Activated CD4-positive, alpha-beta T cell treated with anti-CD3 and anti-CD28 coated beads, Interleukin-2, amount 10 ng/mL, durations not matched to agents 7 days and 5 days (primary cell): ENCODE results near the gene PDAP1. TPM values are rescaled to one million over a fixed set of nuclear protein-coding genes. Genes with fewer than 3 reads are reported as not detected.

Experiments
- CTCF ChIA-PET: fragments of 350-600 bp; sonication (Branson Sonifier 250); formaldehyde crosslinking; loops from one replicate; lab custom pipeline; 2021; ENCODE audit warnings: antibody characterized with exemption; lab: Charles Lee
- POLR2A ChIA-PET: fragments of 350-600 bp; sonication (Branson Sonifier 250); formaldehyde crosslinking; loops from one replicate; lab custom pipeline; 2021; ENCODE audit warnings: antibody characterized with exemption; lab: Charles Lee
- DNase-seq: peaks from one replicate; pipeline ENCODE4 v3.0.0-alpha.2; 2020
- H3K27ac Mint-ChIP-seq: one replicate; pipeline ENCODE4 v1.8.0; 2021; ENCODE audit warnings: mild to moderate bottlenecking, moderate library complexity, mixed read lengths
- H3K27me3 Mint-ChIP-seq: one replicate; pipeline ENCODE4 v1.8.0; 2021; ENCODE audit warnings: mixed read lengths
- H3K36me3 Mint-ChIP-seq: one replicate; pipeline ENCODE4 v1.8.0; 2021; ENCODE audit warnings: low read depth, mixed read lengths
- H3K4me1 Mint-ChIP-seq: one replicate; pipeline ENCODE4 v1.8.0; 2021; ENCODE audit warnings: mixed read lengths
- H3K4me3 Mint-ChIP-seq: one replicate; pipeline ENCODE4 v1.8.0; 2021; ENCODE audit warnings: mild to moderate bottlenecking, moderate library complexity, mixed read lengths
- H3K9me3 Mint-ChIP-seq: one replicate; pipeline ENCODE4 v1.8.0; 2021; ENCODE audit warnings: mixed read lengths
- total RNA-seq, 2 experiments: library from RNA; stranded (reverse); gene quantifications; one replicate each; pipeline ENCODE4 v1.2.3, GENCODE V29; 2021

The PDAP1 gene
- total RNA-seq: 10 to 100 TPM; 81.4 to 81.9 TPM

- no peaks in the 10 kb centered on the region for H3K27me3 Mint-ChIP-seq
- DNase-seq: peak; percentile 94
- peak within 1 kb of the TSS; percentile 94 for H3K4me3 Mint-ChIP-seq
- peaks cover 50% of the 10 kb centered on the region for H3K4me1 Mint-ChIP-seq
- no peaks in the 10 kb centered on the region for H3K9me3 Mint-ChIP-seq
- peaks cover 41% of the 10 kb centered on the region for H3K36me3 Mint-ChIP-seq
- ChIA-PET CTCF (interaction anchor here (0.6 to 4.0 kb wide), 8 partner anchors 11 to 586 kb away, joined by 3 to 18 read pairs (median 3); no protein-coding TSS in a partner anchor), POLR2A (interaction anchor here (1.0 kb wide), 1 partner anchor 28 kb away, joined by 4 read pairs; no protein-coding TSS in a partner anchor)
- H3K27ac Mint-ChIP-seq: peak within 1 kb of the TSS; percentile 92
Measured at GRCh38 chr7:99408379-99409191, at the start of gene PDAP1, which contains the start of gene BUD31. TSS of gene PDAP1 (minus strand) at chr7:99408597. CDS start at chr7:99408548, 49 bp downstream. TSS of gene BUD31 (plus strand) at chr7:99408969. CDS start at chr7:99411093, 2,124 bp downstream.

DNA sequence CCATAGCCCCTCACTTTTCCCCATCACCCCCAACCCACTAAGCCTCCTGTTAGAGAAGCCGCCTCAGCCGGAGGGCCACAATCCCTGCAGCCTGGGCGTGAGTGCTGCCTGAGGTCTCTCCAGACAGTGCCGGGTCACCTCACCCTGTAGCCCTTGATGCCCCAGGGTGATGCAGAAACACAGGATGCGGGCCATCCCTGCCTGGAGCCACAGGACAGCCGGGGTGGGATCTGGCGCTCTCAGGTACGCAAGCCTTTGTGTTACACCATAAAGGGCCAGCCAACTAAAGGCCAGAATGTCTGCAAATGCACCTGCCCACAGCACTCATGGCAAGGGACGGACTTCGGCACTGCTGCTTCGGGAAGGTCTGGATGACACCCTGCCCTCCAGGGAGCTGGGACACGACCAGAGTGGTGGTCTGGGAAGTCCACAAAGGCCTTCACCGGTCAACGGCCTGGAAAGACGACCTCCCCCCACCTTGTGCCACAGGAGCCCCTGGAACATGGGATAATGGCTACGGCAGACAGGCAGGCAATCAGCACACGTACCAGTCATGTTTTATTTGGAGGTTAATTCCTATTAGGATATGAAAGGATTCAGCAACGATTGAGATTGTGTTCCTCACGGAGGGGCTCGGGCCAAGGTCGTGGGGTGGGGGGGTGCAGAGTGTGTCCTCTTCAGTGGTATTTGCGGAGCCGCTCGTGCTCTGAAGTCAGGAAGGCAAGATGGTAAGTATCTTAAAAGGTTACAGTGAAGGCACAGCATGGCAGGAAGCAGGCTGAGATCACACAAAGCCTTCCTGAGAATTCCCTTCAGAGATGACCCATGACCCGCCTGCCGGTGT is 49.5 kb upstream of the PDAP1 start:
- no peaks in the 10 kb centered on the region for H3K27me3 Mint-ChIP-seq
- CTCF ChIA-PET: interaction anchor here (0.9 to 2.2 kb wide), 2 partner anchors 8 to 181 kb away, joined by 3 to 8 read pairs; partner anchors contain the start of gene ATP5MF
- H3K36me3 Mint-ChIP-seq: peaks cover 40% of the 10 kb centered on the region
- POLR2A ChIA-PET: interaction anchor here (0.6 kb wide), 1 partner anchor 40 kb away, joined by 3 read pairs; no protein-coding TSS in a partner anchor
- H3K27ac Mint-ChIP-seq: no peak overlapping the region
- peaks cover 10% of the 10 kb centered on the region for H3K4me1 Mint-ChIP-seq
- H3K9me3 Mint-ChIP-seq: no peaks in the 10 kb centered on the region
- DNase-seq: no peak
- no peak overlapping the region for H3K4me3 Mint-ChIP-seq

DNA sequence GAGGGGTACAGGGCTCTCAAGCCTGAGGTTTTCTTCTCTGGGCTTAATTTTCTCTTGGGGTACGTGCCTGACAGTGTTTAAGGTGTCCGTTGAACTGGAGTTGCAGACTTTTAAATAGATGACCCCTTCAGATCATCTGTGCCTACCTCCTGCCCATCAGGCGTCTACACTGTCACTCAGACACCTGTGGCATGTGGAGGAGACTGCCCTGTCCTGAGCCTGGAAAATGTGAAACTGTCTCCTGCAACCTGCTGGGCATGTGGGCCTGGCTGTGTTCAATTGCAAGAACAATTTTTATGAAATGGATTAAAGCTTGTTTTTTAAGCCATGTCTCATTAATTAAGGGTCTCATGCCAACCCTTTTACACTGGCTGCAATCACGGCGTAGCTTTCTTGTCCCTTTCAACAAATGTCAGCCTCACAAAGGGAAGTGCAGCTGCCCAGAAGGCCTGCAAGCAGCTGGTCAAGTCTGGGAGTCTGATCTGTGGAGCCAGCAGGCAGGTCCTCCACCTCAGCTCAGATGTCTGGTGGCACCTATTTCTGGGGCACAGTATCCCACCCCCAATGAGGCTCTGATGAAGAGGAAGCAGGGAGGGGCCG is 48.8 kb upstream of the PDAP1 start:
- CTCF ChIA-PET: interaction anchor here (0.9 to 2.2 kb wide), 2 partner anchors 8 to 181 kb away, joined by 3 to 8 read pairs; partner anchors contain the start of gene ATP5MF
- Mint-ChIP-seq H3K27ac (no peak overlapping the region), H3K9me3 (no peaks in the 10 kb centered on the region), H3K4me3 (no peak overlapping the region), H3K36me3 (peaks cover 37% of the 10 kb centered on the region), H3K4me1 (peaks cover 8% of the 10 kb centered on the region), H3K27me3 (no peaks in the 10 kb centered on the region)
- POLR2A ChIA-PET: interaction anchor here (0.6 kb wide), 1 partner anchor 41 kb away, joined by 3 read pairs; no protein-coding TSS in a partner anchor
- DNase-seq: no peak

GRCh38 chr7:99456288-99456687 is 47.9 kb upstream of the PDAP1 start:
- ChIA-PET POLR2A (interaction anchor here (0.6 kb wide), 1 partner anchor 17 kb away, joined by 3 read pairs; no protein-coding TSS in a partner anchor), CTCF (interaction anchor here (2.2 kb wide), 1 partner anchor 9 kb away, joined by 8 read pairs; the partner anchor contains the start of gene ATP5MF)
- H3K4me1 Mint-ChIP-seq: peaks cover 8% of the 10 kb centered on the region
- peak overlapping the region; percentile 20 for H3K27ac Mint-ChIP-seq
- H3K27me3 Mint-ChIP-seq: no peaks in the 10 kb centered on the region
- no peak for DNase-seq
- H3K4me3 Mint-ChIP-seq: no peak overlapping the region
- no peaks in the 10 kb centered on the region for H3K9me3 Mint-ChIP-seq
- H3K36me3 Mint-ChIP-seq: peaks cover 35% of the 10 kb centered on the region

DNA sequence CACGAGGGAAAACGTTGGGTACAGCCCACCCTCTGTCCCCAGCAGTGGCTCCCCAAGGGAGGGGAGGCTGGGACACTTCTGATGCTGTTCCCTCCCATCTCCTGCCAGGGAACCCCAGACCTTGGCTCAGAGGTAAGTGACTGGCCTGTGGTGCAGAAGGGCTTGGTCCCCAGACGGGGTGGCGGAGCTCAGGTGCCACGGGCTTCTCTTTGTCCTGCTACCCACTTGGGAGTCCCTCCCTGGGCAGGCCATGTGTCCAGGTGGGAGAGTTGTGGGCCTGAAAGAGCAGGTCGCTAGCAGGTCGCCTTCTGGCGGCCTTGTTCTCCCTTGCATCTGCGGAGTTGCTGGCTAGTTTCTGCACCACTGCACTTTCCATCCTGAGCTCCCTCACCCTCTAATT is 47.5 kb upstream of the PDAP1 start:
- Mint-ChIP-seq H3K36me3 (peaks cover 40% of the 10 kb centered on the region), H3K4me3 (no peak overlapping the region), H3K4me1 (peaks cover 8% of the 10 kb centered on the region), H3K27ac (no peak overlapping the region), H3K9me3 (no peaks in the 10 kb centered on the region), H3K27me3 (no peaks in the 10 kb centered on the region)
- CTCF ChIA-PET: interaction anchor here (0.8 to 2.2 kb wide), 3 partner anchors 8 to 20 kb away, joined by 3 to 8 read pairs (median 3); partner anchors contain the start of gene ATP5MF
- POLR2A ChIA-PET: interaction anchor here (0.6 kb wide), 1 partner anchor 16 kb away, joined by 3 read pairs; no protein-coding TSS in a partner anchor
- no peak for DNase-seq

DNA sequence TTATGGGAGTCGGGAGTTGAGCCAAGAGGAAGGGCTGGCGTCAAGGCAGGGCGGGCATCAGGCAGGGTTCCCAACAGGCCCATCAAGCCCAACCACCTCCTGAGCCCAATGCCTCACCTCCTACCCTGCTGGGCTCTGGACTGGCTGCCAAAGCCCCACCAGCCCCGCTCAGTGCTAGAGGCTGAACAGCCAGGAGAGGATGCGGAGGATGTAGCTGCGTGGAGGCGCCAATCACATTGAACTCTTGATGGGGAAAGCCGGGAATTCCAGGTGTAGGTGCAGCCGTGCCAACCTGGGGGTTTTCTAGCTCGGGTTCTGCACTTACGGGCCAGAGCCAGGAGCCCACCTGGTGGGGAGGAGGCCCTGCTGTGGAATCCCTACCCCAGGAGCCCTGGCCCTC is 44.7 kb upstream of the PDAP1 start:
- Mint-ChIP-seq H3K36me3 (peaks cover 31% of the 10 kb centered on the region), H3K4me1 (no peaks in the 10 kb centered on the region), H3K9me3 (no peaks in the 10 kb centered on the region), H3K27me3 (no peaks in the 10 kb centered on the region), H3K4me3 (no peak overlapping the region), H3K27ac (no peak overlapping the region)
- ChIA-PET CTCF (no interaction called here), POLR2A (no interaction called here)
- no peak for DNase-seq

DNA sequence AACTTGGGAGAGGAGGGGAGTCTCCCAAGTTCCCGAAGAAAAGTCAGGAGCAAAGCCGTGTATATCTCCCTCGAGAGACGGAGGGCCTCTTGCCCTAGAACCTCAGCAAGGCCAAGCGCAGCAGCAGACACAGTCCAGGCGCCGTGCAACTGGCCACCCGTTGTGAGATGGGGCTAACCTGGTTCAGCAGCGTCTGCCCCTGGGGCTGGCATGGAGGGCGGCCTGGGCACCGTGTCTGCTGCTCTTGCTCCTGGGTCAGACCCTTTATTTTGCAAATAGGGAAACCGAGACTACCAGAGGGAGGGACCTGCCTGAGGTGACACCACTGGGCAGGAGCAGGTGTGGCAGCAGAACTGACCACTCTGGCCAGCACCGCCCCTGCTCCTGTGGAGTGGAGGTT is 44.1 kb upstream of the PDAP1 start:
- CTCF ChIA-PET: no interaction called here
- Mint-ChIP-seq H3K9me3 (no peaks in the 10 kb centered on the region), H3K4me1 (no peaks in the 10 kb centered on the region), H3K36me3 (peaks cover 32% of the 10 kb centered on the region), H3K27me3 (no peaks in the 10 kb centered on the region), H3K27ac (no peak overlapping the region), H3K4me3 (no peak overlapping the region)
- POLR2A ChIA-PET: no interaction called here
- DNase-seq: no peak

DNA sequence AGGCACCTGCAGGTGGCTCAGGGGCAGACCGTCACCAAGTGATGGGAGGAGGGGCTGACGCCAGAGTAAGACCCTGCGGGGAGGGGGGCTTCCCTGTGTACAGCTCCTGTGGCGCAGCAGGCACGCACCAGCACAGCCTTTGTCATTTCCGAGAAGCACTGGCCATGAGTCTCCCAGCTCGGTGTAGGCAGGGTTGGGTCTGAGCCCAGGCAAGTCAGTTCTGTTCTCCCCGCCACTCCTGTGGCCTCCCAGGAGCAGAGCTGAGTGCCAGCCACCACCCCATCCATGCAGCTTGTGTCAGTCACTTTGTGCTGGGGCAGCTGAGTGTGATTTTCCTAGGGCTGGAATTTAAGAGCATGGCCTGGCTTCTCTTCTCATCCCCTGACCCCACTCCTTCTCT is 43.5 kb upstream of the PDAP1 start:
- Mint-ChIP-seq H3K27me3 (no peaks in the 10 kb centered on the region), H3K4me1 (no peaks in the 10 kb centered on the region), H3K4me3 (no peak overlapping the region), H3K27ac (no peak overlapping the region), H3K9me3 (no peaks in the 10 kb centered on the region), H3K36me3 (peaks cover 30% of the 10 kb centered on the region)
- POLR2A ChIA-PET: no interaction called here
- CTCF ChIA-PET: no interaction called here
- no peak for DNase-seq

- Mint-ChIP-seq H3K27ac (no peak overlapping the region), H3K4me3 (no peak overlapping the region), H3K4me1 (peaks cover 2% of the 10 kb centered on the region), H3K27me3 (no peaks in the 10 kb centered on the region), H3K9me3 (no peaks in the 10 kb centered on the region), H3K36me3 (peaks cover 37% of the 10 kb centered on the region)
- ChIA-PET POLR2A (no interaction called here), CTCF (interaction anchor here (0.9 to 1.6 kb wide), 3 partner anchors 10 to 62 kb away, joined by 3 to 4 read pairs (median 3); no protein-coding TSS in a partner anchor)
- no peak for DNase-seq
Measured at GRCh38 chr7:99449326-99449725, 40.9 kb upstream of the PDAP1 start.

GRCh38 chr7:99448855-99449254 is 40.5 kb upstream of the PDAP1 start:
- Mint-ChIP-seq H3K27me3 (no peaks in the 10 kb centered on the region), H3K27ac (no peak overlapping the region), H3K36me3 (peaks cover 36% of the 10 kb centered on the region), H3K4me1 (peaks cover 2% of the 10 kb centered on the region), H3K9me3 (no peaks in the 10 kb centered on the region), H3K4me3 (no peak overlapping the region)
- no peak for DNase-seq
- ChIA-PET POLR2A (no interaction called here), CTCF (interaction anchor here (0.9 to 1.6 kb wide), 3 partner anchors 10 to 62 kb away, joined by 3 to 5 read pairs (median 4); no protein-coding TSS in a partner anchor)

GRCh38 chr7:99447943-99448342 is 39.5 kb upstream of the PDAP1 start:
- DNase-seq: peak; percentile 20
- no peaks in the 10 kb centered on the region for H3K9me3 Mint-ChIP-seq
- H3K27me3 Mint-ChIP-seq: no peaks in the 10 kb centered on the region
- no peak overlapping the region for H3K27ac Mint-ChIP-seq
- ChIA-PET CTCF (interaction anchor here (0.6 to 1.2 kb wide), 4 partner anchors 11 to 182 kb away, joined by 3 to 5 read pairs (median 3); no protein-coding TSS in a partner anchor), POLR2A (no interaction called here)
- peaks cover 7% of the 10 kb centered on the region for H3K4me1 Mint-ChIP-seq
- peaks cover 39% of the 10 kb centered on the region for H3K36me3 Mint-ChIP-seq
- H3K4me3 Mint-ChIP-seq: no peak overlapping the region

DNA sequence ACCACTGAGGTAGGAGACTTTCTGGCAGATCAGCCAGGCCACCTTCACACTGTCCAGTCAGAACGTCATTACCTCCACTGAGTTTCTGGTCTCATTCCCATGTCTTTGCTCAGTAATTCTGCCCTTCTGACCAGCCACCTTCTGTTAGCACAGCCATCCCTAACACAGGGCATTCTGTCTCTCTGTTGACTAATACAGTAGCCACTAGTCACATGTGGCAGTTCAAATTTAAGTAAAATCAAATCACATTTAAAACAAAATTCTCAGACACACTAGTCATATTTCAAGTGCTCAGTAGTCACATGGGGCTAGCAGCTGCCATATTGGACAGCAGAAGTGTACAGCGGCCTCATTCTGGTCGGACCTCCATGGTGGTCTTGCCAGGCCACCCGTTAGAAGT is 37.7 kb upstream of the PDAP1 start:
- no peaks in the 10 kb centered on the region for H3K27me3 Mint-ChIP-seq
- H3K4me3 Mint-ChIP-seq: no peak overlapping the region
- DNase-seq: no peak
- ChIA-PET CTCF (interaction anchor here (0.6 to 1.4 kb wide), 2 partner anchors 13 to 432 kb away, joined by 3 read pairs; no protein-coding TSS in a partner anchor), POLR2A (no interaction called here)
- no peaks in the 10 kb centered on the region for H3K9me3 Mint-ChIP-seq
- peaks cover 13% of the 10 kb centered on the region for H3K4me1 Mint-ChIP-seq
- peaks cover 43% of the 10 kb centered on the region for H3K36me3 Mint-ChIP-seq
- H3K27ac Mint-ChIP-seq: no peak overlapping the region
